Retina (tissue), 1 donor: ENCODE data around the gene ANXA7.
"Not testable (repeated sequence)": the region's sequence is repeated elsewhere in the genome, so short reads cannot be mapped to it uniquely, and the experiment has no call there.

ENCODE experiments used
- DNase-seq: peaks from one replicate; pipeline ENCODE4 v3.0.0-alpha.2; 2016

The ANXA7 gene

DNA sequence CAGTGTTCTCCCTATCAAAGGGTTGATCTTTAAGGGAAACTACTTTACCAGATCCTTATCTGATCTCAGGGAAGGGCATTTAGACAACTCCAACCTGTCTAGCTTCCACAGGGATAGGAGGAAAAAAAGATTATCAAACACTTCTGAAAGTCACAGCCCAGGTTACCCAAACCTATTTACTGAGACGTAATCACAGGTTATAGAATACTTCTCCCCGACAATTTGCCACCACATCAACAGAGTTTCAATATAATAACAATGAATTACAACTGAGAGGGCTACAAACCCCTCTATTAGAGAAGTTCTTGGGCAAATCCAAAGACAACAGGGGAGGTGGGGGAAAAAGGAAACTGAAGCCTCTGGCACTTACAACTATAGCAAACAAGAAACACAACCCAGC lies 81.5 kb downstream of the ANXA7 start:
- DNase-seq = no peak

- not testable (repeated sequence) for DNase-seq
Observed at GRCh38 chr10:73328523-73328922, 85.3 kb downstream of the ANXA7 start.

- DNase-seq = not testable (repeated sequence)
Observed at GRCh38 chr10:73325290-73325689, 88.6 kb downstream of the ANXA7 start.
